Measurements from ENCODE around the gene PAQR5. TPM values are rescaled to one million over a fixed set of nuclear protein-coding genes. Genes with fewer than 3 reads are reported as not detected.

The PAQR5 gene
- total RNA-seq, 2 donors from 2014 or later, result 43.6 to 55.6 TPM

GRCh38 chr15:69424001-69424400 lies 125.3 kb downstream of the PAQR5 start:
- Histone ChIP-seq H3K36me3 (ENCODE audit: control insufficient read depth, insufficient read depth, low read length) (peaks cover 97% of the 10 kb centered on the region), H3K4me1 (ENCODE audit: control insufficient read depth, insufficient read depth, low read length) (no peaks in the 10 kb centered on the region), H3K9ac (ENCODE audit: extremely low read depth, low read length, poor library complexity, severe bottlenecking) (no peak overlapping the region), H3K9me3 (ENCODE audit: control insufficient read depth, low read length) (no peaks in the 10 kb centered on the region), H3K27ac (ENCODE audit: low read depth, low read length) (no peak overlapping the region), H3K4me3 (ENCODE audit: low read length) (no peak overlapping the region), H3K27me3 (ENCODE audit: control insufficient read depth, insufficient read depth, low read length, poor library complexity, severe bottlenecking) (no peaks in the 10 kb centered on the region)
- no peak for TF ChIP-seq CTCF (conservative IDR thresholded peaks at IDR 0.05)
- H3K4me3 Mint-ChIP-seq, result no peak overlapping the region
- H3K27ac Mint-ChIP-seq, result no peak overlapping the region
- no peaks in the 10 kb centered on the region for H3K27me3 Mint-ChIP-seq (ENCODE audit: insufficient read depth)
- H3K9me3 Mint-ChIP-seq, result no peaks in the 10 kb centered on the region
- WGBS, 2 experiments (ENCODE audit: insufficient coverage in 1 of 2, insufficient read length in 1 of 2), result 100% methylated on average over 1 of the region's 2 CpGs; no CpG with 5 or more reads in 1 of the 2 experiments
- H3K4me1 Mint-ChIP-seq, result no peaks in the 10 kb centered on the region
- peaks cover 70% of the 10 kb centered on the region for H3K36me3 Mint-ChIP-seq (ENCODE audit: low read depth)
- no peak for DNase-seq

DNA sequence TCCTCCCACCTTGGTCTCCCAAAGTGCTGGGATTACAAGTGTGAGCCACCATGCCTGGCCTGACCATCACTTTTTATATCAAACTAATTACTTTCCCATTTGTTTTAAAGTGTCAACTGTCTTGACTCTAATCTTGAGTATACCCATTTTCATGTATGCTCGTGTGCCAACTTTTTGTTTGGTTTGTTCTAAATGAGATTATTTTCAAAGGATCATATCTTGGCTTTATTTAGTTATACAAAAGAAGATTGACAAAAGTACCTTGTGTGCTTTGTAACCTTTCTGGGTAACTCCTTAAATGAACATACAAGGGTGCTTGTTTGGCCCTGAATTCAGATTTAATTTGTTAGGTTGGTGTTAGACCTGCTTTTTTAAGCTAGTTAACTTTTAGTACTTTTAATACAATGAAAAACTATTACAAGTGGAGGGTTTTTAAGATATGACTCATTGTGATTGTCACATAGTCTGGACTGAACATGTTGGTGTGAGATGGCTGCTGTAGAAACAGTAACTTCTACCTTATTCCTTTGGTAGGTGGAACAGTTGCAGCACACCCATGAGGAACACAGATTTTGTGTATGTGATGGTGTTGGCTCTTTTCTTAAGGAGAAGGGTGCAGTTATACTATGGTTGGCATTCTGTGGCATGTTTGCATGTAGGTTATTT lies 126.2 kb downstream of the PAQR5 start:
- no peak for TF ChIP-seq CTCF (conservative IDR thresholded peaks at IDR 0.05)
- Mint-ChIP-seq H3K4me1 (no peaks in the 10 kb centered on the region), H3K4me3 (no peak overlapping the region), H3K27ac (no peak overlapping the region), H3K36me3 (ENCODE audit: low read depth) (peaks cover 70% of the 10 kb centered on the region), H3K9me3 (no peaks in the 10 kb centered on the region), H3K27me3 (ENCODE audit: insufficient read depth) (no peaks in the 10 kb centered on the region)
- no peaks in the 10 kb centered on the region for H3K9me3 ChIP-seq (ENCODE audit: control insufficient read depth, low read length)
- no peak overlapping the region for H3K9ac ChIP-seq (ENCODE audit: extremely low read depth, low read length, poor library complexity, severe bottlenecking)
- no peaks in the 10 kb centered on the region for H3K27me3 ChIP-seq (ENCODE audit: control insufficient read depth, insufficient read depth, low read length, poor library complexity, severe bottlenecking)
- 93% methylated on average over 1 of the region's 1 CpG; no CpG with 5 or more reads in 1 of the 2 experiments for WGBS, 2 experiments (ENCODE audit: insufficient coverage in 1 of 2, insufficient read length in 1 of 2)
- no peak overlapping the region for H3K27ac ChIP-seq (ENCODE audit: low read depth, low read length)
- H3K36me3 ChIP-seq (ENCODE audit: control insufficient read depth, insufficient read depth, low read length), result peaks cover 97% of the 10 kb centered on the region
- no peak overlapping the region for H3K4me3 ChIP-seq (ENCODE audit: low read length)
- no peaks in the 10 kb centered on the region for H3K4me1 ChIP-seq (ENCODE audit: control insufficient read depth, insufficient read depth, low read length)
- no peak for DNase-seq

- Mint-ChIP-seq H3K9me3 (no peaks in the 10 kb centered on the region), H3K4me3 (no peak overlapping the region), H3K27me3 (ENCODE audit: insufficient read depth) (no peaks in the 10 kb centered on the region), H3K36me3 (ENCODE audit: low read depth) (peaks cover 79% of the 10 kb centered on the region), H3K4me1 (peaks cover 8% of the 10 kb centered on the region), H3K27ac (no peak overlapping the region)
- Histone ChIP-seq H3K4me1 (ENCODE audit: control insufficient read depth, insufficient read depth, low read length) (no peaks in the 10 kb centered on the region), H3K9ac (ENCODE audit: extremely low read depth, low read length, poor library complexity, severe bottlenecking) (no peak overlapping the region), H3K27me3 (ENCODE audit: control insufficient read depth, insufficient read depth, low read length, poor library complexity, severe bottlenecking) (no peaks in the 10 kb centered on the region), H3K27ac (ENCODE audit: low read depth, low read length) (no peak overlapping the region), H3K9me3 (ENCODE audit: control insufficient read depth, low read length) (no peaks in the 10 kb centered on the region), H3K36me3 (ENCODE audit: control insufficient read depth, insufficient read depth, low read length) (peaks cover 86% of the 10 kb centered on the region), H3K4me3 (ENCODE audit: low read length) (no peak overlapping the region)
- no peak for TF ChIP-seq CTCF (conservative IDR thresholded peaks at IDR 0.05)
- 89 to 100% methylated on average over 1 of the region's 1 CpG for WGBS, 2 experiments (ENCODE audit: insufficient coverage in 1 of 2, insufficient read length in 1 of 2)
- DNase-seq, result no peak
Observed at GRCh38 chr15:69433831-69434230, 135.1 kb downstream of the PAQR5 start.
